HG02943 (cell line): ENCODE results near the gene TRAF5.
"Not testable (repeated sequence)": the region's sequence is repeated elsewhere in the genome, so short reads cannot be mapped to it uniquely, and the experiment has no call there.

Experiments
- ATAC-seq: cut with Tn5 transposase; IDR thresholded peaks from one replicate; pipeline ENCODE4 v1.9.1; 2021; ENCODE audit warnings: mild to moderate bottlenecking, low read depth, moderate library complexity; ENCODE audit not compliant: unreplicated experiment

TRAF5 gene

DNA sequence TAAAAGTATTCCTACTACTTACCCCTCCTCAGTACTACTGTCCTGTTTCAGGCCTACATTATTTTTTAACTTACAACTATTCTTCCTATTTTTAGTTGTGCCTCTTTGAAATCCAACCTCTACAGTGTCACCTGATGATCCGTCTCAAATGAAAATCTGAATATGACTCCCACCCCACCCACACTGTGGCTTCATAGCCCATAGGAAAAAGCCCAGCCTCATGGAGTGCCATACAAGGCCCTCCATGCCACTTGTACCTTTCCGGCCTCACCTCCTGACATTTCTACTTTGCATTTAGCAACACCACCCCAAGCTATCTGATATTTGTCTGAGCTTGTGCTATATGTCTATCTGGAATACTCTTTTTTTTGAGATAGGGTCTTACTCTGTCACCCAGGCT lies 49.3 kb downstream of the TRAF5 start:
- no peak for ATAC-seq

GRCh38 chr1:211376807-211377470 lies 50.3 kb downstream of the TRAF5 start:
- ATAC-seq: no peak

DNA sequence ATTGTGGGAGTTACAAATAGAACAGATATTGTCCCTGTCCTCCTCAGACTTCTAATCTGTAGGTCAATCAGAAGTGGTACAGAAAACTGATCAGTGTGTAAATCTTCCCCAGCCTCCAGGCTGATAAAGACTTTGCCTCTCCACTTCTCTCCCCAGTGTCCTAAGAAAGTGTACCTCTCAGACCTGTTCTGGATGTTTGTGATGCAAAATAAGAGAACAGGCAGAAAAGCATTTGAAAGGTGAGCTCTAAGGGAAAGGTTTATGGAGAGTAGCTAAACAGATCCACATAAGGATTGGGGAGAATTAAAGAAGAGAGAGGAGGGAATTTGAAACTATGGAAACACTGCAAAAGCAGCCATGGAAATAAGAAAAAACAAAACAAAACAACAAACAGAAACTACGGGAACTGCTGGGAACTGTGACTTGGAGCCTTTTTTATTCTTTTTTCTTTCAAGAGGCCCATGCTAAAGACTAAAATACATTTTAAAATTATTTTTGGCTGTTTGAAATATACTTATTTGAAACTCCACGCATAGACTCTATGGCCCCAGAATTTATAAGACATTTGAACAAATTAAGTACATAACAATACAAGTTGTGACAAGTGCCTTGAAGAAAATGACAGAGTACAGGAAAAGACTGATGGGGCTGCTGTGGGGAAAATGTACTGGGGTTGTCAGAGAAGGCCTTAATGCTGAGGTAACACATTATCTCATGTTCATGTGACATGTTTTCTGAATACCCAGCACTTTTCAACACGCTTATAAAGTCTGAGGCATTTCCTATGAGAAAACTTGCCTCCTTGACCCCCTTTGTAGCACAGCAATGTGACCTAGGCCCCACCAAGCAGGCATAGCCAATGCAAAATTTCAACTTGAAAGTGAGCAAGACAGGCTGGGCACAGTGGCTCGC lies 51.2 kb downstream of the TRAF5 start:
- ATAC-seq: no peak

GRCh38 chr1:211378844-211379243 lies 52.2 kb downstream of the TRAF5 start:
- ATAC-seq: no peak

GRCh38 chr1:211379446-211379845 lies 52.8 kb downstream of the TRAF5 start:
- ATAC-seq: no peak

GRCh38 chr1:211381481-211382181 lies 55.0 kb downstream of the TRAF5 start:
- ATAC-seq: no peak

GRCh38 chr1:211382182-211382713 lies 55.6 kb downstream of the TRAF5 start:
- no peak for ATAC-seq

DNA sequence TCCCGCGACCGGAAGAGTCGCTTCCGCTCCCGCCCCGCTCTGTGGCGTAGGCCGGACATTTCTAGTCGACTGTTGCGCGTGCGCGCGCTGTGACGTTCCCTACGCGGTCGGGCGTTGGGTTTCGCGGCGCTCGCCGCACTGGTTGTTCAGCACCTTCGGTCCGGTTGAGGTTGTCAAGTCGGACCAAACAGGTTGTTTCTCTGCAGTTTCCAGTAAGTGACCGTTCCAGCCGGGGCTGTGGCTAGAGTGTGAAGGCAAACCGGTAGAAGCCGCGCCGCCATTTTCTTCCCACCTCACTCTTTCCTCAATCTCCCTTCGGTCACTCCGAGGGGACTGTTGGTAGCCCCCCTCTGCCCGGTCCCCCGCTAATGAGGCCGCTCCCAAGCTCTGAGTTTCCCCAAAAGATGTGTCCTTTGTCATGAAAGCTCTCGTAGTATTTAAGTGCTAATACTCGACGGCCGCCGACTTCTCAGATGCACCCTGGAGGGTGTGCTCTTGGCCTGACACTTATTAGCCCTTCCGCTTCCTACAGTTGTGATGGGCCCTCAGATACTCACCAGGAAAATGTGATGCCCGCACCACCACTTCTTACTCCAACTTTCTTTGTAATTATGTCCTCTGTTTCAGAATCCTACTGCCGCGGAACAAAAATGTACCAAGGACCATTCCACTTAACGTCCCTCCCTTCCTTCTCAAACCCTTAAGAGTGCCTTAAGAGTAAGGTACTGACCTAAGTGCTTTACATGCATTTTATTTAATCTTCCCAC lies 56.3 kb downstream of the TRAF5 start:
- ATAC-seq: peak; percentile 97

DNA sequence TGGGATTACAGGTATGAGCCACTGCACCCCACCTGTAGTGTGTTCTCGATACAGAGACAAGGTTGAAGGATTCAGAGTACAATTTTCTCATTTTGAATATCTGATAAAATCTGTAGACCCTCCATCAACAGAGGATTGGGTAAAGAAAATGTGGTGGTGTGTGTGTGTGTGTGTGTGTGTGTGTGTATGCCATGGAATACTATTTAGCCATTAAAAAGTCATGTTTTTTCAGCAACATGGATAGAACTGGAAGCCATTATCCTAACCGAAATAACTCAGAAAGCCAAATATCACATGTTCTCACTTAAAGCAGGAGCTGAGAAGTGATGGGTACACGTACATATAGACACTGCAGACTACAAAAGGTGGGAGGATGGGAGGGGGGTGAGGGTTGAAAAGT lies 57.9 kb downstream of the TRAF5 start:
- ATAC-seq: no peak

DNA sequence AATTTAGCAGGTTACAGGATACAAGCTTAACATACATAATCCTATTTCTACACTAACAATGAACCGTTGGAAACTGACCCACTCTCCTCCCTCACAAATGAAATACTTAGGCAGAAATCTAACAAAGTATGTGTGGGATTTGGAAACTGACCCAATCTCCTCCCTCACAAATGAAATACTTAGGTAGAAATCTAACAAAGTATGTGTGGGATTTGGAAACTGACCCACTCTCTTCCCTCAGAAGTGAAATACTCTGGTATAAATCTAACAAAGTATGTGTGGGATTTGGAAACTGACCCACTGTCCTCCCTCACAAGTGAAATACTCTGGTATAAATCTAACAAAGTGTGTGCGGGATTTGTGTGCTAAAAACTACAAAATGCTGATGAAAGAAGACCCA lies 60.3 kb downstream of the TRAF5 start:
- no peak for ATAC-seq

- not testable (repeated sequence) for ATAC-seq
Observed at GRCh38 chr1:211390829-211391228, 64.2 kb downstream of the TRAF5 start.

DNA sequence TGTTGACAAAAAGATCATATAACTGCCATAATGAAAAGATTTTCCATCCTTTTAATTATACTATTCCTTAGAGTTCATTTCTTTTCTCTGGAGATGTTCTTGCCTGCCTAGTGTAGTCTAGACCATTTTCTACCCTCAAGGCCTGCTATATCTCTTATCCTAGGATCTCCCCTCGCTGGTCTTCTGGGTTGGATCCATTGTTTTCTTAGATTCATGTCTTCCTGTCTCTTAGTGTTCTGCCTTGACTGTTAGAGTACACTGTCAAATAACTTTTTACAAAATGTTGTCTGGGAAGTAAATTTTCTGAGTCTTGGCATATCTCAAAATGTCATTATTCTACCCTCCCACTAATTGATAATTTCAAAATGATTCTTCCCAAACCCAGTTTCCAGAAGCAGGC lies 66.6 kb downstream of the TRAF5 start:
- ATAC-seq: no peak

DNA sequence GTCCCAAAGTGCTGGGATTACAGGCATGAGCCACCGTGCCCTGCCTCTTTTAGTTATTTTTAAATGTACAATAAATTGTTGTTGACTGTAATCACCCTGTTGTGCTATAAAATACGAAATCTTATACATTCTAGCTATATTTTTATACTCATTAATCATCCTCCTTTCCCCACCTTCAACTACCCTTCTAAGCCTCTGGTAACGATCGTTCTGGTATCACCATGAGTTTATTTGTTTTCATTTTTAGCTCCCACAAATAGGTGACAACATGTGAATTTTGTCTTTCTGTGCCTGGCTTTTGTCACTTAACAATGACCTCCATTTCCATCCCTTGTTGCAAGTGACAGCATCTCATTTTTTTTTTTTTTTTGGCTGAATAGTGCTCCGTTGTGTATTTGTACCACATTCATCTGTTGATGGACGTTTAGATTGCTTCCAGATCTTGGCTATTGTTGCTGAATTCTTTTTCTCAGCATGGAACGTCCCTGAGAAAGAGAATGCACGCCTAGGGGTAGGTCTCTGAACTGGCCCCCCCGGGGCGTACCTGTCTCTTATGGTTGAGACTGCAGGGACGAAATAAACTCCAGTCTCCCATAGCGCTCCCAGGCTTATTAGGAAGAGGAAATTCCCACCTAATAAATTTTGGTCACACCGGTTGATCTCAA lies 71.8 kb downstream of the TRAF5 start:
- ATAC-seq: not testable (repeated sequence)

- not testable (repeated sequence) for ATAC-seq
Observed at GRCh38 chr1:211399851-211400393, 73.3 kb downstream of the TRAF5 start.

GRCh38 chr1:211401751-211402150 lies 75.1 kb downstream of the TRAF5 start:
- ATAC-seq: not testable (repeated sequence)

DNA sequence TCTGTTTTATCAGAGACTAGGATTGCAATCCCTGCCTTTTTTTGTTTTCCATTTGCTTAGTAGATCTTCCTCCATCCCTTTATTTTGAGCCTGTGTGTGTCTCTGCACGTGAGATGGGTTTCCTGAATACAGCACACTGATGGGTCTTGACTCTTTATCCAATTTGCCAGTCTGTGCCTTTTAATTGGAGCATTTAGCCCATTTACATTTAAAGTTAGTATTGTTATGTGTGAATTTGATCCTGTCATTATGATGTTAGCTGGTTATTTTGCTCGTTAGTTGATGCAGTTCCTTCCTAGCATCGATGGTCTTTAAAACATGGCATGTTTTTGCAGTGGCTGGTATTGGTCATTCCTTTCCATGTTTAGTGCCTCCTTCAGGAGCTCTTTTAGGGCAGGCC lies 79.5 kb downstream of the TRAF5 start:
- not testable (repeated sequence) for ATAC-seq

DNA sequence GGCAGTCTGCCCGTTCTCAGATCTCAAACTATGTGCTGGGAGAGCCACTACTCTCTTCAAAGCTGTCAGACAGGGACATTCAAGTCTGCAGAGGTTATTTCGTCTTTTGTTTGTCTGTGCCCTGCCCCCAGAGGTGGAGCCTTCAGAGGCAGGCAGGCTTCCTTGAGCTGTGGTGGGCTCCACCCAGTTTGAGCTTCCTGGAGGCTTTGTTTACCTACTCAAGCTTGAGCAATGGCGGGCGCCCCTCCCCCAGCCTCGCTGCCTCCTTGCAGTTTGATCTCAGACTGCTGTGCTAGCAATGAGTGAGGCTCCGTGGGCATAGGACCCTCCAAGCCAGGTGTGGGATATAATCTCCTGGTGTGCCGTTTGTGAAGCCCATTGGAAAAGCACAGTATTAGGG lies 81.1 kb downstream of the TRAF5 start:
- ATAC-seq: not testable (repeated sequence)

DNA sequence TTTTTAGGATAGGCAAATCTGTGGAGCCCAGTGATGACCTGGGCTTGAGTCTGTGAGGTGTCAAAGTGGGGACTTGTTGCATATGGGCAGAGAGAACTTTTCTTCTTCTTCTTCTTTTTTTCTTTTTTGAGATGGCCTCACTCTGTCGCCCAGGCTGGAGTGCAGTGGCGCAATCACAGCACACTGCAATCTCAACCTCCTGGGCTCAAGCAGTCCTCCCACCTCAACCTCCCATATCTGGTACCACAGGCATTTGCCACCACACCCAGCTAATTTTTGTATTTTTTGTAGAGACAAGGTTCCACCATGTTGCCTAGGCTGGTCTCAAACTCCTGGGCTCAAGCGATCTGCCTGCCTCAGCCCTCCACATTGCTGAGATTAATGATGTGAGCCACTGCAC lies 85.0 kb downstream of the TRAF5 start:
- ATAC-seq: no peak

GRCh38 chr1:211415700-211416099 lies 89.1 kb downstream of the TRAF5 start:
- no peak for ATAC-seq
